Mammary epithelial cell (primary cell): ENCODE data around the gene TWSG1.

Source experiments
- EZH2 ChIP-seq: IDR thresholded peaks from 2 replicates; pipeline ENCODE4 v1.6.1; 2012; ENCODE audit warnings: low read length, inconsistent platforms, borderline replicate concordance
- TF ChIP-seq, protein P1 (sequence below), 2 donors: IDR thresholded peaks in 1 of 2; conservative IDR thresholded peaks in 1 of 2; 2 replicates each; pipeline ENCODE4 v1.5.1; 2011 to 2012; ENCODE audit warnings: inconsistent platforms in 2 of 2, low read length in 2 of 2, mild to moderate bottlenecking in 2 of 2, control low read depth in 1 of 2, low read depth in 1 of 2; ENCODE audit not compliant: insufficient read depth in 1 of 2; ENCODE audit errors: extremely low read depth in 1 of 2

DNA sequence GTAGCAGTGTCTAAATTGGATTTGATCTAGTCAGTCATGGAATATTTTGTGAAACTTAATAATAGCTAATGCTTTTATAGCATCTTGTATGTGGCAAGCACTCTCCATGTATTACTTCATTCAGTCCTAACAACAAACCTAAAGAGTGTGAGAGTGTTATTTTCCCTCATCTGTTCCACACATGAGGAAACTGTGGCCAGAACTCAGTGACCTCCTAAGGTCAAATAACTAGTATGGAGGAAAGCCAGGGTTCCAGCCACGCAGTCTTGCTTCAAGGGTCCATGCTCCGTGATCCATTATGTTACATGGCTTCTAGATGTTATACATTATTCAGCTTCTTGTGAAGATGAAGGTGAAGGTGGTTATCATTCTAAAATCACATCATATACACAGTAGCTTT is 45.5 kb downstream of the TWSG1 start:
- TF ChIP-seq, protein P1, sequence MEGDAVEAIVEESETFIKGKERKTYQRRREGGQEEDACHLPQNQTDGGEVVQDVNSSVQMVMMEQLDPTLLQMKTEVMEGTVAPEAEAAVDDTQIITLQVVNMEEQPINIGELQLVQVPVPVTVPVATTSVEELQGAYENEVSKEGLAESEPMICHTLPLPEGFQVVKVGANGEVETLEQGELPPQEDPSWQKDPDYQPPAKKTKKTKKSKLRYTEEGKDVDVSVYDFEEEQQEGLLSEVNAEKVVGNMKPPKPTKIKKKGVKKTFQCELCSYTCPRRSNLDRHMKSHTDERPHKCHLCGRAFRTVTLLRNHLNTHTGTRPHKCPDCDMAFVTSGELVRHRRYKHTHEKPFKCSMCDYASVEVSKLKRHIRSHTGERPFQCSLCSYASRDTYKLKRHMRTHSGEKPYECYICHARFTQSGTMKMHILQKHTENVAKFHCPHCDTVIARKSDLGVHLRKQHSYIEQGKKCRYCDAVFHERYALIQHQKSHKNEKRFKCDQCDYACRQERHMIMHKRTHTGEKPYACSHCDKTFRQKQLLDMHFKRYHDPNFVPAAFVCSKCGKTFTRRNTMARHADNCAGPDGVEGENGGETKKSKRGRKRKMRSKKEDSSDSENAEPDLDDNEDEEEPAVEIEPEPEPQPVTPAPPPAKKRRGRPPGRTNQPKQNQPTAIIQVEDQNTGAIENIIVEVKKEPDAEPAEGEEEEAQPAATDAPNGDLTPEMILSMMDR (conservative IDR thresholded peaks at IDR 0.05 in 1 of 2, IDR thresholded peaks at IDR 0.05 in 1 of 2; ENCODE audit: extremely low read depth in 1 of 2, insufficient read depth in 1 of 2, low read depth in 1 of 2, low read length in 2 of 2), result no peak
- no peak for TF ChIP-seq EZH2
